Dermis blood vessel endothelial cell (primary cell): ENCODE data around the gene C6orf52. TPM values are rescaled to one million over a fixed set of nuclear protein-coding genes. Genes with fewer than 3 reads are reported as not detected.
"Not testable (repeated sequence)": the region's sequence is repeated elsewhere in the genome, so short reads cannot be mapped to it uniquely, and the experiment has no call there.

Experiments
- DNase-seq: peaks from one replicate; pipeline ENCODE4 v3.0.0; 2010
- total RNA-seq: library from RNA; depleted of rRNA; stranded (reverse); fragments of >200 nt; gene quantifications from 2 replicates; pipeline ENCODE4 v1.2.3, GENCODE V29; 2014

The C6orf52 gene
- total RNA-seq, 1 donor from 2014 or later, result not detected

DNA sequence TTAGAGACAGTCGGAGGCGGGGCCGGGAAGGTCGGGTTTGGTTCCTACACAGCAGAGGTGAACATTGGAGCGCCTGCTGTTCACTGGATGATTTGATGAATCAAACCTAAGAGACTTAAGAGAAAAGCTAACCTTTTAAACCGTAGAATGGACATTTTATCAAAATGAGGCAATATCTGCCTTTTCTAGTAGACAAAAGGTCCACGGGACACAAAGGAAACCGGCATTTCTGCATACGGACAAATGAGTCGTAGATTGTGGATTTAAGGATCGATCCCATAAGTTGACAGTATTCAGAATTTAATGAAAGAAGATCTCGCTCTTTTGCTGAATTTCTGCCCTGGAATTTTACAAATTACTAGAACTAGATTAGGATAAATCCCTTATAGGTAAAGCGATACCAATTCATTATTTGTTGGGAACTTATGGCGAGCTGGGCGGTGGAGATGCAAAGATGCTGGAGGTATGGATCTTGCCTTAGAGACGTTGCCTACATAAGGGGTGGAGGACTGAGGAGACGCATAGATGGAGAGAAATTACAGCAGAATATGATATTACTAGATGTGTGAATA lies 756 bp upstream of the C6orf52 start:
- DNase-seq, result no peak

DNA sequence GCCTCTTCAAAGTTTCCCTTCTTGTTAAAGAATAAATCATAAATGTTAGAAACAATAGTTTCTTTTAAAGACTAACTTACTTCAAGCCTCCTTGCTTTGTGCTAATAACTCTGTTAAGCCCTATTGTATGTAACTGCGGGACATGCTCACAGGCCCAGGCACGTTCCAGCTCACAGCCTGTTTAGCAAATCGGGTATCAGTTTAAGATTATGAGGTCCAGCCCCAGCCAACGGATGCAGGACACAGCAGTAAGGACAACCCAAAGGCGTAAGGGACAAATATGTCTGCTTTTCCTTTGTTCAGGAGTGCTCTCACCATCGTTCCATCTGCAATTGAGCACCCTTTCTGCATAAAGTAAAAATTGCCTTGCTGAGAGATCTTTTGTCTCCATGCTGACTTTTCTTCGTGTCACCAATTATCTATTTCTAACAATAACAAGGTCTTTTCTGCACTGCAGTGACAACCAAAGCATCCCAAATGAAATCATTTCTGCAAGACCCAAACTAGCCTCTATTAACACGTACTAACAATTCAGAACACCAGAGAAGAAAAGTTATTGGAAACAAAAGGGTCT lies 1.4 kb downstream of the C6orf52 start:
- DNase-seq, result no peak

DNA sequence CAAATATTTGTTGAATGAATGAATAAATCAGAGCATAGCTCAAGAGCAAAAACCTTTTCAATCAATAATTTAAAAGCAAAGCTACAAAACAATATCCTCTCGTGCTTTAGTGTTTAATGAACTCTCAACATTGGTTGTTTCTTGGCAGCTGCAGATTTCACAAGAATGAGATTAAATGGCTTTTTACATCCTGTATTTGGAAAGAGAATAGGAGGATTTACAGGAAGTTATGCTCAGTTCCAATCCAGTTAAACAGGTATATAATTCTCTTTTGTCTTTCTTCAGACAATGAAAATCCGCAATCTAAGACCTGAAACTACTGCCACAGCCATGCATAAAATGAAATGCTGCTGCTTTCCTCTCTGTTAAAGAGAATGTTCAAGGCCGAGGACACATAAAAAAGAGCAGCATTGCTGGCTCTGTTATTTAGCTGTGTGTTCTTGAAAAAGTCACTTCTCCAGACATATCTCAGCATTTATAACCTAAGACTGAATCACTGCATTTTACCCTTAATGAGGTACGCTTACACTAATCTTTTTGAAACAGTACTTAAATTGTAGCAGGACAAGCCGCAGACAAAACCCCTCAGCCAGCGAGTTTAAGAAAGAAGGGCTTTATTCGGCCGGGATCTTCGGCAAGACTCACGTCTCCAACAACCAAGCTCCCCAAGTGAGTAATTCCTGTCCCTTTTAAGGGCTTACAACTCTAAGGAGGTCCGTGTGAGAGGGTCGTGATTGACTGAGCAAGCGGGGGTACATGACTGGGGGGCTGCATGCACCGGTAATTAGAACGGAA lies 3.6 kb downstream of the C6orf52 start:
- no peak for DNase-seq

DNA sequence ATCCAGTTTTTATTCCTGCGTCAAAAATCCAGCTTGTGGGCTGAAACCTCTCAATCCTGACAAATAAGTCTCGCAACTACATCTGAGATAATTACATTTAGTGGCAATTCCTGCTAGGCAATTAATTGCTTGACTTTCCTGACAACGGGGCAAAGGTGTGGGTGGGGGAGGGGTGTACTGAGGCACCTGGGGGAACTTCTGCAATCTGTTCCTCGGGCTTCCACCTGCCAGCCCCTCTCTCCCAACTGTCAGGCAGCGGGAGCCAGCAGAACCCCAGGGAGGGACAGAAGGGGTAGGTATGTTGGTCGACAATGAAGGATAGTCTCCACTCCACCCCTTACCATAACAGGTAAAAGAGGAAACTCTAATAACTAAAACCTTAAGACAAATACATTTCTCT lies 6.8 kb downstream of the C6orf52 start:
- DNase-seq, result no peak

DNA sequence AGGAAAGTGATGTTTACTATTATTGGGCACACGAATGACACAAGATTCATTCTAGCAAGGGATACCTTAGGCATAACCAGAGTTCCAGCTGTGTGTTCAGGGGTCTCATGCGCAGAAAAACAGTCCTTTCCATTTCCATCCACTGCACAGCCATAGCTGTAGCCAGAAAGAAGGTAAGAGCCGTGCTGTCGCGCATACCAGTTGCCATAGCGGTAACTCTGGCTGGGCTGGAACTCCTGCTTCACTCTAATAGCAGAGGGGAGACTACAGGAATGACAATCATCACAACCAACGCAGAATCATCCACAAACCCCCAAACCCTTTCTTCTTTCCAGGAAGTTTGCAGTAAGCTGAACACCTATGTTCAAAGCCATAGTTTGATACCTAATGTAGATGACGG lies 7.5 kb downstream of the C6orf52 start:
- no peak for DNase-seq

DNA sequence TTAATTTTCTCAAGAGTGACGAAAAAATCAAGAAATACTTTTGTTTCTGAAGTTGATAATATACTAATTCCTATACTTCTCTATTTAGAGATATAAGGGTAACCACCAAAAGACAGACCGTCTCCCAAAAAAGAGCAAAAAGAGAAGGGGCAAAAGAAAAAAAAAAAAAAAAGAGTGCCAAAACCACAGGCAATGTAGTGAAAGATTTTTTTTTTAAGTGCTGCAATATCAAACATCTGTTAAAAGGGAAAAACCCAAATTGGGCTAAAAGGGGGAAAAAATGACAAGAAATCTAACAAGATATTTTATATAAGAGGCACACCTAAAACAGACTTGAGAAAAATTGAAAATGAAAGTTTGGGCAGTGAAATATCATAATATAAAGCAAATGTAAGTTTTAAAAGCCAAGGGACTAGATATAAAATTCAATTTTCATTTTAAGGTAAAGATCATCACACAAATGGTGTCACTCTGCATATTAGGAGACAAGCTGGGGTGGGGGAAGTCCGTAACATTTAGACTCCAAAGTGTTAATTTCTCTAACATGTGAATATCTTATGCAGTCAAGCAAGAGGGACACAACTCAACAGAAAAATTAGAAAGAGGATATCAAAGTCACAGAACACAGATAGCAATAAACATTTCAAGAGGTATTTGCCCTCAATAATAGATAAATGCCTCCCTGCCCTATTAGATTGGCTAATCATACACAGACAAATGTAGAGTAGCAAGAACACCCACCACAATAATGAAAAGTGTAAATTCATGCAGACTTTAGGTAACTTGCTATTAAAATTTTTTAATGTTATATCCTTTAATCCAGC lies 9.1 kb downstream of the C6orf52 start:
- DNase-seq, result no peak

DNA sequence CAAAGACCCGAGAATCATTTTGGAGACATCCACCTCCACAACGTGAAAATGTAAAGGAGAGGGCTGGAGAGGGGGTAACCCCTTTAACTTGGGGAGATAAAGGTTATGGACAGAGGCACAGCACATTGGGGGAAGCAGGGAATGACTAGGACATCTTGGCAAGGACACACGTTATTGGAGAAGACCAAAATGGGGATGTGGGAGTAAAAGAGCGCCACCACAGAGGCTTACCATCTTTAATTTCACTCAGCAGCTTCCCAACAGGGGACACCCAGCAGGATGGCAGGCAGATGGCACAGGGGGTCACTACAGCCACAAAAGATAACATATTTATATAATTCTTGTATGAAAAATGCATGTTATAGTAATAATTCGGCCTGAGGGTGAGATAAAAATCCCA lies 9.8 kb downstream of the C6orf52 start:
- no peak for DNase-seq

DNA sequence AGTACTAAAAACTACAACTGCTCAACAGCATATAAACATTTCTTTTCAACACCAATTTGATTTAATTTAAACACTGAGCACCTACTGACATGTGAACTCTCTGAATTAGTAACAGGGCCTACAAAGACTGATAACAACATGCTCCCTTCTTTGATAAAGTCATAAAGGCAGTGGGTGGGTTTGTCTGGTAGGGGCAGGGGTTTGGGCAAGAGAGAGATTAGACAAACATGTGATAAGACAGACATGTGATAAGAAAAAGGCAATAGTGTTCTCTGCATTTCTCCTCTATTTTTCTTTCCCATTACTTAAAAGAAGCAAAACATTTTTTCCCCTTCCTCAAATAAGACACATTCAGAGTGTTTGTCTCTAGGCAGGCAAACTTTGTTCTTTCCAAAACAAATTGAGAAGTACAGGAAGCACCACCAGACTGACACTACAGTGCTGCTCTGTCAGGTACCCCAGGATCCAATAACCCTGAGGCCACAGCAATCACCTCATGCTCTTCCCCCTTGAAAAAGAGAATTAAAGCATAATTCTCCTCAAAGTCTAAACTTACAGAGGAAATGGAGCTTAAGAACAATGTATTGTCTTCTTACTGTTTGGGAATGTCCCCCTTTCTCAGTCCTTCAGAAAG lies 11.9 kb downstream of the C6orf52 start:
- DNase-seq, result no peak

DNA sequence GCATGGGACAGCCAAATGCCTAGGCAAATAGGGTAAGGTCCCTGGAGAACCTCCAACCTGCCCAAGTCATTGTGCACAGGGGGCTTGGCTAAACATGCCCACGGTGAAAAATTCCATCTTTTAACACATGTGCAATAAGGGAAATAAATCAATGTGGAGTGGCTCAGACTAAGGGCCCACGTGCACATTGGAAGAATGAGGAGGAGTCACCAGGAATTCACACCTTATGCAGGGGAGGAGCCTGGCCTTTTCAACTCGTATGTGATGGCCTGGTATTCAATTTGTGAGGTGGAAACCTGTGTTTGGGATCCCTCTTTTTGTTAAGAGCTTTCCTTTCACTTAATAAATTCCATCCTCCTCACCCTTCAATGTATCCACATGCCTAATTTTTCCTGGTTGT lies 12.6 kb downstream of the C6orf52 start:
- no peak for DNase-seq

DNA sequence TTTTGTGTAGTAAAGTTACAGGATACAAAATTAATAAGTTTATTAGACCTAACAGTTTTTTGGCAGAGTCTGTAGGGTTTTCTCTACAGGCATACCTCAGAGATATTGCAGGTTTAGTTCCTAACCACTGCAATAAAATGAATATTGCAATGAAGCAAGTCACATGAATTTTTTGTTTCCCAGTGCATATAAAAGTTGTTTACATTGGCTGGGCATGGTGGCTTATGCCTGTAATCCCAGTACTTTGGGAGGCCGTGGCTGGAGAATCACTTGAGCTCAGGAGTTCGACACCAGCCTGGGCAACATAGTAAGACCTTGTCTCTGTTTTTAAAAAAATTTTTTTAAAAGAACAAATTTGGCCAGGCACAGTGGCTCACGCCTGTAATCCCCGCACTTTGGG lies 16.0 kb downstream of the C6orf52 start:
- DNase-seq, result no peak

DNA sequence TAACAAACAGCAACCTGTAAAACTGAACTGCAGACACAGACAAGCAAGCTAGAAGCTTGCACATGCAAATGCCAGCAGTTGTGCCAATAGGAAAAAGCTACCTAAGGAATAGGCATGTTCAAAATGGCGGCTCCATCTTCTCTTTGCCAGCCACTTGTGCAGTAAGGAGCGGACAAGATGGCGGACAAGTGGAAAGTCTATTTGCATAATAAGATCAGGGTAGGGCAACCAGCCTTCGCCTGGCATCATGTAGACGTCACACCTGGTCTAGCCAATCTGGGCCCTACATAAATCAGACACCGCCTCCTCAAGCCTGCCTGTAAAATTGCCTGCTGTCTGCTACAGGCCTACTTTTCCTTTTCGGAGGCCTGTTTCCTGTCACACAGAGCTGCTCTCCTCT lies 18.0 kb downstream of the C6orf52 start:
- DNase-seq, result no peak

DNA sequence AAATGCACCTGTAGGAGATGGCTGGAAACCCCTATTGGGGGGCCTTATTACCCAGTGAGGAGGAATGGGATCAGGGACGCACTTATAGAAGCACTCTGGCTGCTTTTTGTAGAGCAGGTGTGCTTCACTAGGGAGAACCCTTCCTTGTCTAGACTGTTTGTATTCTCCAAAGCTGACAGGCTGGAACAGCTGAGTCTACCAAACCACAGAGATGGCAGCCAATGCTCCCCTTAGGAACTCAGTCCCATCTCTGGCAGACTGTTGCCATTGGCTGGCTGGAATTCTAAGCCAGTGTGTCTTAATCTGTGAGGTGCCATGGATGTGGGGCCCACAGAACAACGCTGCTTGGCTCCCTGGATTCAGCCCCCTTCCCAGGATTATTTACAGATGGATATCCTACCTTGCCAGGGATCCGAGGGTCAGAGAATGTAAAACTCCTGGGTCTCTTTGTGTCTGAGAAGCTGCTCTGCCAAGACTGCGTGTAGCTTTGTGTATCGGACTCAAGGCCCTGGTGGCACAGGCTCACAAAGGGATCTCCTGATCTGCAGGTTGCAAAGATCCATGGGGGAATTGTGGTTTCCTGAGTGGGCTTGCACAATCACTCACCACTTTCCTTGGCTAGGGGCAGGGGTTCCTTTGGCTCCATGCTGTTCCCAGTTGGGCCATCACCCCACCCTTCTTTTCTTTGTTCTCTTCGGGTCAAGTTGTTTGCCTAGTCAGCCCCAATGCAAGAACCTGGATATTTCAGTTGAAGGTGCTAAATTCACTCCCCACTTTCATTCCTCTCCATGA lies 26.1 kb downstream of the C6orf52 start:
- DNase-seq, result no peak

DNA sequence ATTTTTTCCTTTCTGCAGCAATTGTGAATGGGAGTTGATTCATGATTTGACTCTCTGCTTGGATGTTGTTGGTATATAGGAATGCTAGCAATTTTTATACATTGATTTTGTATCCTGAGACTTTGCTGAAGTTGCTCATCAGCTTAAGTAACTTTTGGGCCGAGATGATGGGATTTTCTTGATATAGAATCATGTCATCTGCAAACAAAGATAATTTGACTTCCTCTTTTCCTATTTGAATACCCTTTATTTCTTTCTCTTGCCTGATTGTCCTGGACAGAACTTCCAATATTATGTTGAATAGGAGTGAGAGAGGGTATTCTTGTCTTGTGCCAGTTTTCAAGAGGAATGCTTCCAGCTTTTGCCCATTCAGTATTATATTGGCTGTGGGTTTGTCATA lies 28.8 kb downstream of the C6orf52 start:
- not testable (repeated sequence) for DNase-seq

DNA sequence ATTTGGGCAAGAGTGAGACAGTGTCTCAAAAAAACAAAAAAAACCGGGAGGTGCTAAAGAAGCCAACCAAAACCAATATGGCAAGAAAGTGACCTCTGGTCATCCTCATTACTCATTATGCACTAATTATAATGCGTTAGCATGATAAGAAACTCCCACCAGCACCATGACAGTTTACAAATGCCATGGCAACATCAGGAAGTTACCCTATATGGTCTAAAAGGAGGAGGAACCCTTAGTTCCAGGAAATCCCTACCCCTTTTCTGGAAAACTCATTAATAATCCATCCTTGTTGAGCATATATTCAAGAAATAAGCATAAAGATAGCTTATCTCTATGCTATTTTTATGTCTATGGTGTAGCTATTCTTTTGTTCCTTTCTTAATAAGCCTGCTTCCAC lies 31.7 kb downstream of the C6orf52 start:
- no peak for DNase-seq

DNA sequence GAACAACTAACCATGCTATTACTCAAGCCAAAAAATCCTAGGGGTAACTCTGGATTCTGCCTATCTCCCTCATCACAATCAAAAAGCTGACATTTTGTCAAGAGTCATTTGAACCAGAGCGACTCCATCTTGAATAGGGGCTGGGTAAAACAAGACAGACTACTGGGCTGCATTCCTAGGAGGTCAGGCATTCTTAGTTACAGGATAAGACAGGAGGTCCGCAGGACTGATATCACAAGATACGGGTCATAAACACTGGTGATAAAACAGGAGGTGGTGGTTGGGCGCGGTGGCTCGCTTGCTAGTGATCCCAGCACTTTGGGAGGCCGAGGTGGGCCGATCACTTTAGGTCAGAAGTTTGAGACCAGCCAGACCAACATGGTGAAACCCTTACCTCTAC lies 32.2 kb downstream of the C6orf52 start:
- DNase-seq, result no peak

DNA sequence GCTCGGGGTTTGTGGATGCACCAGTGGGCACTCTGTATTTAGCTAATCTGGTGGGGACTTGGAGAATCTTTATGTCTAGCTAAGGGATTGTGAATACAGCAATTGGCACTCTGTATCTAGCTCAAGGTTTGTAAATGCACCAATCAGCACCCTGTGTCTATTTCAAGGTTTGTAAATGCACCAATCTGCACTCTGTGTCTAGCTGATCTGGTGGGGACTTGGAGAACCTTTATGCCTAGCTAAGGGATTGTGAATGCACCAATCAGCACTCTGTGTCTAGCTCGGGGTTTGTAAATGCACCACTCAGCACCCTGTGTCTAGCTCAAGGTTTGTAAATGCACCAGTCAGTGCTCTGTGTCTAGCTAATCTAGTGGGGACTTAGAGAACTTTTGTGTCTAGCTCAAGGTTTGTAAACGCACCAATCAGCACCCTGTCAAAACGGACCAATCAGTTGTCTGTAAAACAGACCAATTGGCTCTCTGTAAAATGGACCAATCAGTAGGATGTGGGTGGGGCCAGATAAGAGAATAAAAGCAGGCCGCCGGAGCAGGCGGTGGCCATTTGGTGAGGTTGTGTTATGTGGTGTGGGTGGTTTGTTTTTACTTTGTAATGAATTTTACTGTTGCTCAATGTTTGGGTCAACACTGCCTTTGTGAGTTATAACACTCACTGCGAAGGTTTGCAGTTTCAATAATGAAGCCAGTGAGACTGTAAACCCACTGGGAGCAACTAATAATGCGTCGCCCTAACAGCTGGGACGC lies 33.8 kb downstream of the C6orf52 start:
- DNase-seq, result not testable (repeated sequence)

DNA sequence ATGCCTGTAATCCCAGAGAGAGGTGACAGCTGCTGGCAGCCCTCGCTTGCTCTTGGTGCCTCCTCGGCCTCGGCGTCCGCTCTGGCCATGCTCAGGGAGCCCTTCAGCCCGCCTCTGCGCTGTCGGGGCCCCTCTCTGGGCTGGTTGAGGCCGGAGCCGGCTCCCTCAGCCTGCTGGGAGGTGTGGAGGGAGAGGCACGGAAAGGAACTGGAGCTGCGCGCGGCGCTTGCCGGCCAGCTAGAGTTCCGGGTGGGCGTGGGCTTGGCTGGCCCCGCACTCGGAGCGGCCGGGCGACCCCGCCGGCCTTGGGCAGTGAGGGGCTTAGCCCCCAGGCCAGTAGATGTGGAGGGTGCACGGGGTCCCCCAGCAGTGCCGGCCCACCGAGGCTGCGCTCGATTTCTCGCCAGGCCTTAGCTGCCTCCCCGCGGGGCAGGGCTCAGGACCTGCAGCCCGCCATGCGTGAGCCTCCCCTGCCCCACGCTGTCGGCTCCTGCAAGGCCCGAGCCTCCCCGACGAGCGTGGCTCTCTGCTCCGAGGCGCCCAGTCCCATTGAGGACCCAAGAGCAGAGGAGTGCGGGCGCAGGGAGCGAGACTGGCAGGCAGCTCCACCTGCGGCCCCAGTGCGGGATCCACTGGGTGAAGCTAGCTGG lies 34.6 kb downstream of the C6orf52 start:
- peak; percentile 21 for DNase-seq

DNA sequence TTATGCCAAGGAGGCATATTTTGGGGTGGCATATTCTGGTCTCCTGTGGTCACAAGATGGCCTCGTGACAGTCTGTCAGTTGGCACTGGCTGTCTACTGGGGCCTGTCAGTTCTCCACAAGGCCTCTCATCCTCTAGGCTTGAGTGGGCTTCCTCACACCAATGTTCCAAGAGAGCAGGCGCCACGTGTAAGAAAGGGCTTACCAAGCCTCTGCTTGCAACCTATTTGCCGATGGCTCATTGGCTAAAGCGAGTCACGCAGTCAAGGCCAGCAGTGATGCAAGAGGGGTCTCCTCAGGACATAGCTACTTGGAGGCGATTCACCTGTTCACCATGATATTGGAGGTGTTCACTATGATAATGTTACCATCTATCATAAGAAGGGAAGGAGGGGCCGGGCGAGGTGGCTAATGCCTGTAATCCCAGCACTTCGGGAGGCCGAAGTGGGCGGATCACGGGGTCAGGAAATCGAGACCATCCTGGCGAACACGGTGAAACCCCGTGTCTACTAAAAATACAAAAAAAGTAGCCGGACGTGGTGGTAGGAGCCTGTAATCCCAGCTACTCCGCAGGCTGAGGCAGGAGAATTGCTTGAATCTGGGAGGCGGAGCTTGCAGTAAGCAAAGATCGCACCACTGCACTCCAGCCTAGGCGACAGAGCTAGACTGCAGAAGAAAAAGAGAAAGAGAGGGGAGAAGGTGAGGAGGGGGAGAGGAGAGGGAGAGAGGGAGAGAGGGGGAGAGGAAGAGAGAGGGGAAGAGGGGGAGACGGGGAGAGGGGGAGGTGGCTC lies 35.3 kb downstream of the C6orf52 start:
- no peak for DNase-seq

DNA sequence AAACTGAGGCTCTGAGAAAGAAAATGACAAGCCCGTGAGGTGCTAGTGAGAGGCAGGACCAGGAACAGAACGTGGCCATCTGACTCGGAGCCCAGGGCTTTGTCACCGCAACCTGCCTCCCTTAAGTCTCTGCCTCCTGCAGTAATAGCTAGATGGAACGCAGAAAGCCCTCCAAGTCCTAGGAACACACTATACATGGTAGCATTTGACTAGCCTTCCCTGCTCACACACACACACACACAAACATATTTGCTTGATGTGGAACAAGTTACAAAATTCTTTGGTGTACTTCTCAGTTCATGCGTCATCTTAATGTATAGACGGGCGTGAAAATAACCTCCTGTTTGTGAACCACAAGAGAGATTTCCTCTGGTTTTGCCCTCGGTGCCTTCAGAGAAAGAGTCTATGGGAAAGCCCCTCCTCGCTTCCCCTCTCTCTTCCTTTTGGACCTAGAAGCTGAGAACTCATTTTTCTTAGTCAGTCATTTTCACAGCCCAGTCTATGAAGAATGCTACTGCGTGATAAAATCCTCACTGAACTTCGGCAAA lies 38.8 kb downstream of the C6orf52 start:
- no peak for DNase-seq

DNA sequence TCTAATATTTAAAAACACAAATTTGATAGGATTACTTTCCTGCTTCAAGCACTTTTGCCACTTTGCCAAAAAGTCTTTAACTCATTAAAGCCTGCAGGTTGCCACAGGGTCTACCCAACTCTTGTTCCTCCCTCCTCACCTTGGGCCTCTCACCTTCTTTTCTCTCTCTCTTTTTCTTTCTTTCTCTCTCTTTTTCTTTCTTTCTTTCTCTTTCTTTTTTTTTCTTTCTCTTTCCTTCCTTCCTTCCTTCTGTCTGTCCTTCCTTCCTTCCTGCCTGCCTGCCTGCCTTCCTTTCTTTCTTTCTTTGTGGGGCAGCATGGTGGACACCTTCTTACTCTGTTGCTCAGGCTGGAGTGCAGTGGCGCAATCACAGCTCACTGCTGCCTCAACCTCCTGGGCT lies 50.2 kb downstream of the C6orf52 start:
- DNase-seq, result no peak
